HG02884 (cell line): ENCODE data around the gene CLEC4M.
"Not testable (repeated sequence)": the region's sequence is repeated elsewhere in the genome, so short reads cannot be mapped to it uniquely, and the experiment has no call there.

ENCODE experiments used
- ATAC-seq: cut with Tn5 transposase; IDR thresholded peaks from one replicate; pipeline ENCODE4 v1.9.1; 2021; ENCODE audit warnings: mild to moderate bottlenecking, moderate library complexity; ENCODE audit not compliant: unreplicated experiment

Gene CLEC4M

DNA sequence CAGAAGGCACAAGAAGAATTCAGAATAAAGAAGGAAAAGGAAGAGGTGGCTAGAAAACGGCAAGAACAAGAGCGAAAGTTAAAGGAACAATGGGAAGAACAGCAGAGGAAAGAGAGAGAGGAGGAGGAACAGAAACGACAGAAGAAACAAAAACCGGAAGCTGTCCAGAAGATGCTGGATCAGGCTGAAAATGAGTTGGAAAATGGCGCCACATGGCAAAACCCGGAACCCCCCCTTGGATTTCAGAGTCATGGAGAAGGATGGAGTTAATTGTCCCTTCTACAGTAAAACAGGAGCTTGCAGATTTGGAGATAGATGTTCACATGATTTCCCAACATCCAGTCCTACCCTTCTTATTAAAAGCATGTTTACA lies 22.4 kb upstream of the CLEC4M start:
- no peak for ATAC-seq

DNA sequence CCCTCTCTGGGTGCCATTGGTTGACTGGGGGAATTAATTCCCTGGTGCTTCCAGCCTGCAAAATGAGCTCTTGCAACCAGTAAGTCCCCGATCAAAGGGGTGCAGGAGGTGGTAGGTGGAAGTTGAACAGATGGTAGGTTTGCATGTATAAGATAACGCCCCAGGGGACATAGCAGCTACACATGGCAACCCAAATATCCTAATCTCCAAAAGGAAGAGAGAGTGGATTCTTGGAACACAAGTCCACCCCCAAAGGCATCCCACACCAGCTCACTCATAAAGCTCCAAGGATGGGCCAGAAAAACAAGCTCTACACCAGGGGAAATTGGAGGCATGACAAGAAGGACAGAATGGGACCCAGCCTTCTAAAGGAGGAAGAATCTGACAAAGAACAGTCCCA lies 20.5 kb upstream of the CLEC4M start:
- ATAC-seq = no peak

DNA sequence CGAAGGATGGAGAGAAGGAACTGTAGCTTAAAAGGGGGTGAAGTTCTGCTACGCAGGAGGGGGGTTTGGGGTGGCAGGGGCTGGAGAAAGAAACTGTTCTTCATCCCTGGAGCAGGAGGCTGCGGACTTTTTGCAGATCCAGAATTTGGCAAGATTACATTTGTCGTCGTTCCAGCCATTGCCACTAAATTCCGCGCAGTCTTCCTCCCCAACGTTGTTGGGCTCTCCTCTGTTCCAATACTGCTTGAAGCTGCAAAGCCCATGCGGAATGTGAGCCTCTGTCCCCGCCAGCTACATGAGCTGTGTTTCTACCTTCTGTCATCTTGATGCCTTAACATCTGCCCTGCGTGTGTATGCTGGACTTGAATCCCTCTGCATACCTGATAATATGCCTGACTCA lies 20.1 kb upstream of the CLEC4M start:
- no peak for ATAC-seq

DNA sequence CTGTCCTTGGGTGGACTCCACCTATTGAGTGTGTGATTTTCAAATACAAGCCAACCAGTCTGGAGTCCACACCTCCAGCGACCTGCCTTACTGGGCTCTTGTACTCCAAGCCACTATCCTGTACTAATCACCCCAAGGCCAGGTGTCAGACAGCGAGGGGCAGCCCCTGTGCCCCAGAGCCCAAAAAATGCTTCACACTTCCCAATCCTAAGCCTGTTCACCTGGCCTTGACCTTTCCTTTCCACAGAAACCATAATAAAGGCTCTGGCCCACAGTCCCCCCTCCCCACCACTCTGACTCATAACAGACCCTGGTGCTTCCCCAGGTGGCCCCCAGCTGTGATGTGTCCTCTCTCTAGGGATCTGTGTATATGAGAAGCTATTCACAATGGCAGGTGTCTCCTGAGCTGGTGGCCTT lies 19.6 kb upstream of the CLEC4M start:
- ATAC-seq = no peak

DNA sequence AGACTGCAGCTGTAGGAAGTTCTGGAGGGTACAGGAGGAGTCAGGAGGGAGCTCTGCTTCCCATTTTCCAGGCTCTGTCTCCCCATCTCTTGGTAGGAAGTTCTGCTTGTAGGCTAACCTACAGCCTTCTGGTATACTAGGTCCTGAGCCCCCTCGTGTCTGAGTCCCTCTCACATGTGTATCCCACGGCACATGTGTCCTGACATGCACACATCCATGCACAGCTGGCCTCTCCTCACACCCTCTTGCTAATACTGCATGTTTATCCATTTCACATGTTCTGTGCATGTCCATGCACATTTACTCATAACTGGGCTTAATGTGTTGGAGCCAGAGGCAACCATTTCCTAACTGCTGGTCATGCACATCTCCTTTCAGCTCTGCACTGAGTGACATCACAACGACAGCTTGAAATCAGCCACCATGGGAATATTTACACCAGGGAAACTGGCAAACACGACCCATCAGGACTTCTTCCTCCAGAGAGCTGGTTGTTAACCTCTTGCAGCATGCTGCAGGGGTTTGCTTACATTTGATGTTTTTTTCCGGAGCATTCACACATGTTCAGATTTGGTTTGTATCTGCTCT lies 18.8 kb upstream of the CLEC4M start:
- ATAC-seq = no peak

DNA sequence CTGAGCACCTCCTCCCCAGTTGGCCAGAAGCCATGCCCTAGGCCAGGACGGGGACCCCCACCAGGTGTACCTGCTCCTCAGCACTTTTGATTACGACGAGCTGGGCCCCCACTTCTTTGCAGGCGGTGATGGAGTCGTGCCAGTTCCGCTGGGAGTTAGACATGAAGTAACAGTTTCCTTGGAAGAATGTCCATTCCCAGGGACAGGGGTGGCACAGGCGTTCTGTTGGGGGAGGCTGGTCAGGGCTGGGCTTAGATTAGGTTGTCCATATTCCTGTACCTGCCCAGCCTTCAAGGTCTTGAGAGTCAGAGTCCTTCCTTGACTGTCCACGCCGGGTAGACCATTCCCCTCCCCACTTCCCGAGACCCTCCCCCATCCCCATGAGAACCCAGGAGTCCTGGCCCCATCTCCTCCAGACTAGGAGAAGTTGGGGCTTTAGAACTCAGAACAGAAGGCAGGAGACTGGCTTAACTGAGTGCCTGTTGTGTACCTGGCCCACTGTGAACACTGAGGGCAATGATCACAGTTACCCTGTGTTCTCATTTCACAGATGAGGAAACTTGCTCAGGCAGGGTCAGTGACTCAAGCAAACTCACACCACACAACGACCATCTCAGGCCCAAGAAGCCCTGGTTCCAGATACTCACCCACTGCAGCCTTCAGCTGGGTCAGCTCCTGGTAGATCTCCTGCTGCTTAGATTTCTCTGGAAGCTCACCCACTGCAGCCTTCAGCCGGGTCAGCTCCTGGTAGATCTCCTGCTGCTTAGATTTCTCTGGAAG lies 18.0 kb upstream of the CLEC4M start:
- no peak for ATAC-seq

DNA sequence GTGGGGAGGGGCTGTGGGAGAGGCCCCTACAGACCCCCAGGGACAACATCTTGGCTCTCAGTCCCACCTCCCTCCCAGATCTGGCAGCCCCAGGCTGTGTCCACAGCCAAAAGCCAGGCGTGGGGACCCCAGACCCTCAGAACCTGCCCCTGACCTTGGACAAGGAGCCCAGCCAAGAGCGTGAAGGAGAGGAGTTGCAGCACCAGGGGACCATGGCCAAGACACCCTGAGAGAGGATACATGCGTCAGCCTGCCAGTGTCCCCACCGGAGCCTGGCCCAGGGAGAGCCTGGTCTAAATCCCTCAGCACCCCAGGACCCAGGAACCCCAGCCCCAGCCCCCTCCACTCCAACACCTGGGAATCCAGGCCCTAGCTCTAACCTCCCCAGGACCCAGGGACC lies 16.7 kb upstream of the CLEC4M start:
- not testable (repeated sequence) for ATAC-seq

DNA sequence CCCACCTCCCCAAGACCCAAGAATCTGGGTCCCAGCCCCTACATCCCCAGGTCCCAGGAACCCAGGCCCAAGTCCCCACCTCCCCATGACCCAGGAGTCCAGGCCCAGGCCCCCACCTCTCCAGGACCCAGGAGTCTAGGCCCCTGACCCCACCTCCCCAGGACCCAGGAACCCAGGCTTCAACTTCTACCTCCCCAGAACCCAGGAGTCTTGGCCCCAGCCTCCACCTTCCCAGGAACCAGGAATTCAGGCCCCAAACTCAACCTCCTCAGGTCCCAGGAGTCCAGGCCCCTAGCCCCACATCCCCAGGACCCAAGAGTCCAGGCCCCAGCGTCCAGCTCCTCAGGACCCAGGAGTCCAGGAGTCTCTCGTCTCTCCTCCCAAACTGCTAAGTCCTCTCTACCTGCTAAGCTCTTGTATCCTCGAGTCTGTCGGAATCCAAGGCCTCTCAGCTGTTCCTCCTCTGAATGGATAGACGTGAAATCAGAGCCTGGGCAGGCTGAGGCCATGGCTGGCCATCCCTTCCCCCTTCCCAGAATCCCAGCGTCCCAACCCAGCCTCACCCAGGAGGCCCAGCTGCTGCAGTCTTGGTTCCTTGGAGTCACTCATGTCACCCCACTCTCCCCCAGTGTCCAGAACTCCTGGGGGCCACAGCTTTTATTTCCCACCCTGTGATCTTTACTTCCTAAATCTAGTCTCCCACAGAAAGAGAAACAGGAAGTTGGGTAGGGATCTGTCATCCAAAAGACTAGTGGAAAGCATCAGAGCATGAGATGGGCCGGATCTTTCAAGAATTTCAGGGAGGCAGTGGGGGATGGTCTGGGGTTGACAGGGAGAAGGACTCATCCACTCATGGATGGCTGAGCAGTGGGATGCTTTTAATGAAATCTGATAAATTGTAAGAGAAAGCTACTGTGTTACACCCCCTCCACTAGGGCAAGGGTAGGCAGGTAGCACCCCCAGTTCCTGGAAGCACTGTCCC lies 15.8 kb upstream of the CLEC4M start, which contains the start of gene CD209:
TSS of gene CD209 (minus strand) at position 632 of the 982 bp plus-strand sequence. CDS start at position 609, 23 bp downstream.
- no peak for ATAC-seq

DNA sequence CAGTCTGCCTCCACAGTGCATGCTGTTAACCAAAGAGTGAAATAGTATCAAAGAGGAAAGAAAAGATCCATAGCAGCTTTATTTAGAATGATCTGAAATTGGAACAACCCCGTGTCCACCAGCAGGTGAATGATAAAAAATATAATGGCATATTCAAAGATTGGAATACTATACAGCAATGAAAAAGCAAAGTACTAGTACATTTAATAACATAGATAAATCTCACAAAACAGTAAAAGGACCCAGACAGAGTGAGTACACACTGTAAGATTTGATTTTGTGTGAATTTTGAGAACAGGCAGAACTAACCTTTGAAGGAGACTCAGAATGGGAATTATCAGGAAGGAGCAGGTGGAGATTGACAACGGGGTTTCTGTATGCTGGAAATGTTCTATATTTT lies 14.9 kb upstream of the CLEC4M start:
- ATAC-seq = no peak

DNA sequence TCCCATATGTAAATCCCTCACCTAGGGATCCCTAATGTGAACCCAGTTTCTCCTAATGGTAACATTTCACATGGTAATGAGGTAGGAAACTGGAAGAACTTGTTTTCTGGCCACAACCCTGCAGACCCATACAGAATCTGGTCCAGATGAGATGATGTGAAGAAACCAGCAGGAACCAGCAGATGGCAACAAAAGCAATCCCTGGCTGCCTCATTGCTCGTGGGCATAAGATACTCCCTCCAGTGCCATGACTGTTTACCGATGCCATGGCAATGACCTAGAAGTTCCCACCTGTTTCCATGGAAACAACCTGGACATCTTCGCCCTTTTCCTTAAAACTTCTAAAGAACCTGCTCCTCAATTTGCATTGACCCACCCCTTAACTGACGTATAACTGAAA lies 14.3 kb upstream of the CLEC4M start:
- no peak for ATAC-seq

DNA sequence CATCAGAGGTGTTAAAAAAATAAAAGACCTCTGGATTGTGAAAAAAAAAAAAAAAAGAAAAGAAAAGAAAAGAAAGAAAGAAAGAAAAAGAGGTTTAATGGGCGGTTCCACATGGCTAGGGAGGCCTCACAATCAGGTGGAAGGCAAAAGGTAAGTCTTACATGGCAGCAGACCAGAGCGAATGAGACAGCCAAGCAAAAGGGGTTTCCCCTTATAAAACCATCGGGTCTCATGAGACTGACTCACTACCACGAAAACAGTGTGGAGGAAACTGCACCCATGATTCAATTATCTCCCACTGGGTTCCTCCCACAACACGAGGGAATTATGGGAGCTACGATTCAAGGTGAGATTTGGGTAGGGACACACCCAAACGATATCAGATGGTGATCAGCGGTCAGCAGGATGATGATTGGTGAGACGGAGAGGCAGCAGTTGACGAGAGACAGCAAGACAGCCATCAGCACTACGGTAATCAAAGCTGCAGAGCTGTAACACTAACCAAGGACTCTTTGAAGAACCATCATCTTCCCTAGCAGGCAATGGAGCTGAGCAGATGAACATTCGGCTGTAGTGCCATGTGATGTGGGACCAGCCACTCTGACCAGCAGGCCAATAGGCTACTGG lies 11.8 kb upstream of the CLEC4M start:
- ATAC-seq = no peak

DNA sequence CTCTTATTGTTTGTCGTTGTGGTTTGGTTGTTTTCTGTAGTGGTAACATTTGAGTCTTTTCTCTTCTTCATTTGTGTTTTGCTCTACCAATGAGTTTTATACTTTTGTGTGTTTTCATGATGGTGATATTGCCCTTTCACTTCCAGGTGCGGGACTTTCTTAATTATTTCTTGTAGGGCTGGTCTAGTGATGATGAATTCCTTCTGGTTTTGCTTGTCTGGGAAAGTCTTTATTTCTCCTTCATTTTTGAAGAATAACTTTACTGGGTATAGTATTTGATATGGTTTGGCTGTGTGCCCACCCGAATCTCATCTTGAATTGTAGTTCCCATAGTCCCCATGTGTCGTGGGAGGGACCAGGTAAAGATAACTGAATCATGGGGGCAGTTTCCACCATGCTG lies 6.8 kb upstream of the CLEC4M start:
- no peak for ATAC-seq

DNA sequence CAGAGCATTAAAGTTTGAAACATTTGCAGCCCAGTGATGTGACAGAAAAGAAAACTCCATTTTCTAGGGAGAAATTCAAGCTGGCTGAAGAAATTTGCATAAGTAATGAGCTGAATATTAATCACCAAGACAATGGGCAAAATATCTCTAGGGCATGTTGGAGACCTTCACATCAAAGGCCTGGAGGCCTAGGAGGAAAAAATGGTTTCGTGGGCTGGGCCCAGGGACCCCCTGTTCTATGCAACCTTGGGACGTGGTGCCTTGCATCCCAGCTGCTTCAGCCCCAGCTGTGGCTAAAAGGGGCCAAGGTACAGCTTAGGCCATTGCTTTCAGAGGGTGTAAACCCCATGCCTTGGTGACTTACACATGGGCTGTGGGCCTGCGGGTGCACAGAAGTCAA lies 5.7 kb upstream of the CLEC4M start:
- no peak for ATAC-seq

DNA sequence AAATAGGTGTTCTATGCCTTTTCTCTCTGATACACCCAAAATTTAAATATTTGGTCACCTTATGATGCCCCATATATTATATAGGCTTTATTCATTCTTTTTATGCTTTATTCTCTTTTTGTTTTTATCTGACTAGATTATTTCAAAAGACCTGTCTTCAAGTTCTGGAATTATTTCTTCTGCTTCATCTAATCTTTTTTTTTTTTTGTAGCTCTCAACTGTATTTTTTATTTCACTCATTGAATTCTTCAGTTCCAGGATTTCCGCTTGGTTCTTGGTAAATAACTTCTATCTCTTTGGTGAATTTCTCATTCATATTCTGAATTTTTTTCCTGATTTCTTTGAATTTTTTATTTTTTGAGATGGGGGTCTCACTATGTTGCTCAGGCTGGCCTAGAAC lies 3.9 kb upstream of the CLEC4M start:
- ATAC-seq = no peak

DNA sequence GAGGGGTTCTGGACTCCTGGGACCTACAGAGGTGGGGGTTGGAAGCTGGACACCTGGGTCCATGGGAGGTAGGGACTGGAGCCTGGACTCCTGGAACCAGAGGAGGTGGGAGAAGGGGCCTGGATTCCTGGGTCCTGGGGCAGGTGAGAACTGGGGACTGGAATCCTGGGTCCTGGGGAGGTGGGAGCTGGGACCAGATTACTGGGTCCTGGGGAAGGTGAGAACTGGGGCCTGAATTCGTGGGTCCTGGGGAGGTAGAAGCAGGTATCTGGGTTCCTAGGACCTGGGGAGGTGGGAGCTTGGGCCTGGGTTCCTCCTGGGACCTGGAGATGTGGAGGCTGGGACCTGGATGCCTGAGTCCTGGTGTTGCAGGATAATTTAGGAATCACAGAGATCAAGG lies 653 bp downstream of the CLEC4M start:
- ATAC-seq = no peak

DNA sequence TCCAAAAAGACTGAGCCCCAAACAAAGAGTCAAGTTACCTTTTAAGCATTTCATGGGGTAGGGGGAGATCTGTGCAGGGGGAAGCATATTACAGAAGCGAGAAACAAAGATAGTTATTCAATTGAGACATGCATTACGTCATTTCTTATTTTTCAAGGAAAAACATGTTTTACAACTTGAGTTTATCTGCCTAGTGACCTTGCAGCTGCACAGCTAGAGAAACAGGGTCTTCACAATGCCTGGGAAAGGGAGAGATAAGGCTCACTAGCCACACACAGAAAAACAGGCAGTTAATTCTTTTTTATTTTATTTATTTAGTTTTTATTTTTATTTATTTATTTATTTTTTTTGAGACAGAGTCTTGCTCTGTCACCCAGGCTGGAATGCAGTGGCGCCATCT lies 1.1 kb downstream of the CLEC4M start:
- ATAC-seq = not testable (repeated sequence)

DNA sequence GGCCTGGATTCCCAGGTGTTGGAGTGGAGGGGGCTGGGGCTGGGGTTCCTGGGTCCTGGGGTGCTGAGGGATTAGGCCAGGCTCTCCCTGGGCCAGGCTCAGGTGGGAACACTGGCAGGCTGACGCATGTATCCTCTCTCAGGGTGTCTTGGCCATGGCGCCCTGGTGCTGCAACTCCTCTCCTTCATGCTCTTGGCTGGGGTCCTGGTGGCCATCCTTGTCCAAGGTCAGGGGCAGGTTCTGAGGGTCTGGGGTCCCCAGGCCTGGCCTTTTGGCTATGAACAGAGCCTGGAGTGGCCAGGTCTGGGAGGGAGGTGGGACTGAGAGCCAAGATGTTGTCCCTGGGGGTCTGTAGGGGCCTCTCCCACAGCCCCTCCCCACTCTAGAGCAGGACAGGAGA lies 2.0 kb downstream of the CLEC4M start:
- ATAC-seq = not testable (repeated sequence)

DNA sequence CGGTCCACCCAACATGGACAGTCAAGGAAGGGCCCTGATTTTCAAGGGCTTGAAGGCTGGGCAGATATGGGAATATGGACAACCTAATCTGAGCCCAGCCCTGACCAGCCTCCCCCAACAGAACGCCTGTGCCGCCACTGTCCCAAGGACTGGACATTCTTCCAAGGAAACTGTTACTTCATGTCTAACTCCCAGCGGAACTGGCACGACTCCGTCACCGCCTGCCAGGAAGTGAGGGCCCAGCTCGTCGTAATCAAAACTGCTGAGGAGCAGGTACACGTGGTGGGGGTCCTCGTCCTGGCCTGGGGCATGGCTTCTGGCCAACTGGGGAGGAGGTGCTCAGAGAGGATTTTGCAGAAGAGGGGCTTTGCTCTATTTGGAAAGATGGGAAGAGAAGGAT lies 3.5 kb downstream of the CLEC4M start:
- no peak for ATAC-seq

DNA sequence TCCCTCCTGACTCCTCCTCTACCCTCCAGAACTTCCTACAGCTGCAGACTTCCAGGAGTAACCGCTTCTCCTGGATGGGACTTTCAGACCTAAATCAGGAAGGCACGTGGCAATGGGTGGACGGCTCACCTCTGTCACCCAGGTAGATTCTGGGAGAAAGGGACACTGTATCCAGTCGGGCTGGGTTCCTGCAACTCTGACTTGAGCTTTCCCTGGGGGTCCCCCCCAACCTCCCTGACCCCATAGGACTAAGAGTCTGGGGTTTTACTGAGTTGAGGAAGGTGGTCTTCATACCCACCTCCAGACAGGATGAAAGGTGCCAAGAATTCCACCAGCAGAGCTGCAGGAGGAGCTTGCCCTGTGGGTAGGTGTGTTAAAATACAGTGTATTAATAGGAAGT lies 4.4 kb downstream of the CLEC4M start:
- no peak for ATAC-seq

DNA sequence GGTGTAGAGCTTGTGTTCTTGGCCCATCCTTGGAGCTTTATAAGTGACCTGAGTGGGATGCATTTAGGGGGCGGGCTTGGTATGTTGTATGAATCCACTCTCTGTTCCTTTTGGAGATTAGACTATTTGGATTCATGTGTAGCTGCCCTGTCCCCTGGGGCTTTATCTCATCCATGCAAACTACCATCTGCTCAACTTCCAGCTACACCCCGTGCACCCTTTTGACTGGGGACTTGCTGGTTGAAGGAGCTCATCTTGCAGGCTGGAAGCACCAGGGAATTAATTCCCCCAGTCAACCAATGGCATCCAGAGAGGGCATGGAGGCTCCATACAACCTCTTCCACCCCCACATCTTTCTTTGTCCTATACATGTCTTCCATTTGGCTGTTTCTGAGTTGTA lies 6.1 kb downstream of the CLEC4M start:
- no peak for ATAC-seq

DNA sequence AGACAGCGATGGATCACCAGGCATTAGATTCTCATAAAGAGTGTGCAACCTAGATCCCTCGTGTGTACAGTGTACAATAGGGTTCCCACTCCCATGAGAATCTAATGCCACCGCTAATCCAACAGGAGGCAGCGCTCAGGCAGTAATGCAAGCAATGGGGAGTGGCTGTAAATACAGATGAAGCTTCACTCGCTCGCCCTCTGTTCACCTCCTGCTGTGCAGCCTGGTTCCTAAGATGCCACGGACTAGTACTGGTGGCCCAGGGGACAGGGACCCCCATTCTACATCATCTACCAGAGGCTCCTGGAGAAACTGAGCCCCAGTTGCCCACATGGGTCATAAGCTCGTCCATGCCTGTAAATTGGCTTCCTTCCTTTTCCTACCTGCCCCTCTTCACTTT lies 8.0 kb downstream of the CLEC4M start:
- no peak for ATAC-seq
